HEK293 (cell line): ENCODE measurements around the gene TRMT1L.

Experiments
- CTCF ChIP-seq: fragments of 450-650 bp; formaldehyde crosslinking; IDR thresholded peaks from 2 replicates; pipeline ENCODE4 v1.5.1; 2016; ENCODE audit warnings: missing biosample characterization, missing genetic modification characterization
- ZNF280D ChIP-seq: fragments of 450-650 bp; formaldehyde crosslinking; IDR thresholded peaks from 2 replicates; pipeline ENCODE4 v1.5.1; 2016; ENCODE audit warnings: missing biosample characterization, missing genetic modification characterization
- ZNF501 ChIP-seq: fragments of 450-650 bp; formaldehyde crosslinking; IDR thresholded peaks from 2 replicates; pipeline ENCODE4 v1.5.1; 2016; ENCODE audit warnings: missing biosample characterization, missing genetic modification characterization
- ZNF510 ChIP-seq: fragments of 450-650 bp; formaldehyde crosslinking; IDR thresholded peaks from 2 replicates; pipeline ENCODE4 v1.5.1; 2018; ENCODE audit warnings: mild to moderate bottlenecking, missing genetic modification characterization, missing biosample characterization; ENCODE audit not compliant: insufficient replicate concordance

GRCh38 chr1:185094761-185095160 is 62.0 kb downstream of the TRMT1L start:
- no peak for TF ChIP-seq CTCF (tag by site-specific recombination)
- TF ChIP-seq ZNF280D (tag by site-specific recombination) = no peak
- no peak for TF ChIP-seq ZNF501 (tag by site-specific recombination)
- no peak for TF ChIP-seq ZNF510
